ENCODE data around the gene MEF2B. TPM values are rescaled to one million over a fixed set of nuclear protein-coding genes. Genes with fewer than 3 reads are reported as not detected.
"Not testable (repeated sequence)": the region's sequence is repeated elsewhere in the genome, so short reads cannot be mapped to it uniquely, and the experiment has no call there.

Gene MEF2B
- total RNA-seq, 3 donors from 2014 or later, result 1.5 to 3.0 (median 2.5) TPM

DNA sequence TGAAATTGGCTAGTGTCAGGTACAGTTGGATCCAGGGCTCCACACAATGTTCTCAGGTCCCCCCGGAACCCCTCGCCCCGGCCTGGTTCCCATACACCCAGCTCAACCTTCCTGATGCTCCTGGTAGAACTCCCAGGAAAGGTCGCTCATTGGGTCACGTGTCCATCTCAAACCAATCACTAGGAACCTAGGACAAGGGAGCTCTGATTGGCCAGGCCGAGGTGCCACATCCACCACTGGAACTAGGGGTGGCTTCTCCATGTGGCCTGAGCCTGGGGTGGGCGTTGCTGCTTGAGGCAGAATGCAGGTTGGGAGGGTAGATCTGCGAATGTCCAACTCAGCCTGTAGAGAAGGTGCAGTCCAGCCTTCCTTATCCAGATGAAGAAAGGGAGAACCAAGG, 6.9 kb upstream of the MEF2B start:
- TF ChIP-seq, protein P1, sequence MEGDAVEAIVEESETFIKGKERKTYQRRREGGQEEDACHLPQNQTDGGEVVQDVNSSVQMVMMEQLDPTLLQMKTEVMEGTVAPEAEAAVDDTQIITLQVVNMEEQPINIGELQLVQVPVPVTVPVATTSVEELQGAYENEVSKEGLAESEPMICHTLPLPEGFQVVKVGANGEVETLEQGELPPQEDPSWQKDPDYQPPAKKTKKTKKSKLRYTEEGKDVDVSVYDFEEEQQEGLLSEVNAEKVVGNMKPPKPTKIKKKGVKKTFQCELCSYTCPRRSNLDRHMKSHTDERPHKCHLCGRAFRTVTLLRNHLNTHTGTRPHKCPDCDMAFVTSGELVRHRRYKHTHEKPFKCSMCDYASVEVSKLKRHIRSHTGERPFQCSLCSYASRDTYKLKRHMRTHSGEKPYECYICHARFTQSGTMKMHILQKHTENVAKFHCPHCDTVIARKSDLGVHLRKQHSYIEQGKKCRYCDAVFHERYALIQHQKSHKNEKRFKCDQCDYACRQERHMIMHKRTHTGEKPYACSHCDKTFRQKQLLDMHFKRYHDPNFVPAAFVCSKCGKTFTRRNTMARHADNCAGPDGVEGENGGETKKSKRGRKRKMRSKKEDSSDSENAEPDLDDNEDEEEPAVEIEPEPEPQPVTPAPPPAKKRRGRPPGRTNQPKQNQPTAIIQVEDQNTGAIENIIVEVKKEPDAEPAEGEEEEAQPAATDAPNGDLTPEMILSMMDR (IDR thresholded peaks at IDR 0.05), result no peak
- no peak for ATAC-seq
- intact Hi-C loops (cut with DNase I, micrococcal nuclease), result no loop called here

DNA sequence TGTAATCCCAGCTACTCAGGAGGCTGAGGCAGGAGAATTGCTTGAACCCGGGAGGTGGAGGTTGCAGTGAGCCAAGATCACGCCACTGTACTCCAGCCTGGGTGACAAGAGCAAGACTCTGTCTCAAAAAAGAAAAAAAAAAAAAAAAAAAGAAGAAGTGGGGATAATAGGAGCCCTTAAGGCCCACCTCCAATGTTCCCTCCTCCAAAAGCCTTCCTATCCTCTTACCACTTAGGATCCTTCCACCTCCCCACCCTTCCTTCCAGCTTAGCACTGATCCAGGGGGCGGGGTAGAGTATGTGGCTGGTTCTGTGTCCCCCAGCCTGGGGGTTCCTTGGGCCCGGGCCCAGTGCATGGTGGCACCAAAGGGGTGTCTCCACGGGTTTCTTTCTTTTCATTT, 3.2 kb upstream of the MEF2B start:
- H3K4me3 ChIP-seq; H3K9me3 ChIP-seq; intact Hi-C loops (cut with DNase I, micrococcal nuclease); ATAC-seq; DNase-seq; H3K4me1 ChIP-seq (ENCODE audit: low read depth); H3K36me3 ChIP-seq (ENCODE audit: low read depth): not testable (repeated sequence)

More for the DNA sequence above, 6.9 kb upstream of the MEF2B start:
- Histone ChIP-seq H3K4me1 (ENCODE audit: low read depth) (no peaks in the 10 kb centered on the region), H3K9me3 (no peaks in the 10 kb centered on the region), H3K36me3 (ENCODE audit: low read depth) (no peaks in the 10 kb centered on the region), H3K4me3 (no peak overlapping the region)
- DNase-seq, result no peak

DNA sequence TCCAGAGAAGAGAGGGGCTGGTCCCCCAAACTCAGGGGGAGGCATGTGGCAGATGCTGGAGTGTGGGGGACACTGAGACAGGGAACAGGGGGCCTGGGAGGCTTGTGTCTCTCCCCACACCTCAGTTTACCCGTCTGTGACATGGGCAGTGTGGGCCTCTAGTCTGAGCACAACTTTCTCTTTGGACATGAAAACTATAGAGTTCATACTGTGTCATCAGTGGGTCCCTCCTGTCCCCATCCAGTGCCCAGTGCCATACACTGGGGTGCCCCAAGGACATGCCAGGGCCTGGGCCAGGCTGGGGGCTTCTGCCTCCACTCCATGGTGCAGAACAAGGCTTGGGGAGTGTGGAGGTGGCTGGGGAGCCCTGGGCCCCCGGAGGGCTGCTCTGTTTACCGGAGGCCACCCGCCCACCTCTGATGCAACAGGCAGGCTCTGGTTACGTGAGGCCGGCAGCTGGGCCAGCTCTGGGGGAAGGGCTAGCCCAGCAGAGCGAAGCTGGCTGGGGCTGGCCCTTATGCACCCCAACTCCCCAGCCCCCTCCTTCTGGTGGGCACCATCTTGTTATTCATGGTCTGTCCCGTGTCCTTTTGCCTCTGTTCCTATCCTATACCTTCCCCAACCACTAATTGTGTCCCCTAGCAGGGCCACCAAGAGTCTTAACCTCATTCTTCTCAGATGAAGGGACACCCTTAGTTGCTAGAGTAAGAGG, 1.9 kb upstream of the MEF2B start:
- ATAC-seq, result no peak
- intact Hi-C loops (cut with DNase I, micrococcal nuclease), result no loop called here

DNA sequence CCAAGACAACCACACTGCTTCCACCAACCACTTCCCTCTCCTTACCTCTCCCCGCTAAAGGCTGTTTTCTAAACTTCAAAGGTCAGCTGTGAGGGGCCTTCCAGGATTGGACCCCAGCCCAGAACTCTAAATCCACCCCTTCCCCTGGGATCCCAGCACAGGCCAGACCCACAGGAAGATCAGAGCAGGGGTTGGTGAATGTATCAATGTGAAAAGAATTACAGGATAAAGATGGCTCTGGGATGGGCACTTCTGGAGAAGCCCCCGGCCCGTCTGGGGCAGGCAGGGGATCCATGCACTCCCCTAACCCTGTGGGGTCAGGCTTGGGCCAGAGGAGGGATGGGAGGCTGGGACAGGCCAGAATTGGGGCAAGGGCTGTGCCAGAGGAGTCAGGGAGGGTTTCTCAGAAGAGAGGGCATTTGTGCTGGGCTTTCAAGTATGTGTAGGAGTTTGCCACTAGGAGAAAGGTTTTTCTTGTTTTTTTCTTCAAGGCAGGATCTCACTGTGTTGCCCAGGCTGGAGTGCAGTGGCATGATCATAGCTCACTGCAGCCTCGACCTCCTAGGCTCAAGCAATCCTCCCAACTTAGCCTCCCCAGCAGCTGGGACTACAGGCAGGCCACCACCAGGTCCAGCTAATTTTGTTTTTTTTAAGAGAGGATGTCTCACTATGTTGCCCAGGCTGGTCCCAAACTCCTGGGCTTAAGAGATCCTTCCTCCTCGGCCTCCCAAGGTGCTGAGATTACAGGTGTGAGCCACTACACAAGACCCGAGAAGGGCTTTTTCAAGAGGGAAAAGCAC, 1.0 kb upstream of the MEF2B start:
- no peaks in the 10 kb centered on the region for H3K9me3 ChIP-seq
- H3K36me3 ChIP-seq (ENCODE audit: low read depth), result no peaks in the 10 kb centered on the region
- DNase-seq (no peak), ATAC-seq (no peak)
- H3K4me1 ChIP-seq (ENCODE audit: low read depth), result peaks cover 6% of the 10 kb centered on the region
- TF ChIP-seq, protein P1 (IDR thresholded peaks at IDR 0.05), result no peak
- H3K4me3 ChIP-seq, result no peak overlapping the region
- intact Hi-C loops (cut with DNase I, micrococcal nuclease), result no loop called here

More for the DNA sequence above, 1.9 kb upstream of the MEF2B start:
- no peak for DNase-seq
- no peaks in the 10 kb centered on the region for H3K36me3 ChIP-seq (ENCODE audit: low read depth)
- peaks cover 6% of the 10 kb centered on the region for H3K4me1 ChIP-seq (ENCODE audit: low read depth)
- no peaks in the 10 kb centered on the region for H3K9me3 ChIP-seq
- H3K4me3 ChIP-seq, result no peak overlapping the region
- TF ChIP-seq, protein P1 (IDR thresholded peaks at IDR 0.05), result no peak

DNA sequence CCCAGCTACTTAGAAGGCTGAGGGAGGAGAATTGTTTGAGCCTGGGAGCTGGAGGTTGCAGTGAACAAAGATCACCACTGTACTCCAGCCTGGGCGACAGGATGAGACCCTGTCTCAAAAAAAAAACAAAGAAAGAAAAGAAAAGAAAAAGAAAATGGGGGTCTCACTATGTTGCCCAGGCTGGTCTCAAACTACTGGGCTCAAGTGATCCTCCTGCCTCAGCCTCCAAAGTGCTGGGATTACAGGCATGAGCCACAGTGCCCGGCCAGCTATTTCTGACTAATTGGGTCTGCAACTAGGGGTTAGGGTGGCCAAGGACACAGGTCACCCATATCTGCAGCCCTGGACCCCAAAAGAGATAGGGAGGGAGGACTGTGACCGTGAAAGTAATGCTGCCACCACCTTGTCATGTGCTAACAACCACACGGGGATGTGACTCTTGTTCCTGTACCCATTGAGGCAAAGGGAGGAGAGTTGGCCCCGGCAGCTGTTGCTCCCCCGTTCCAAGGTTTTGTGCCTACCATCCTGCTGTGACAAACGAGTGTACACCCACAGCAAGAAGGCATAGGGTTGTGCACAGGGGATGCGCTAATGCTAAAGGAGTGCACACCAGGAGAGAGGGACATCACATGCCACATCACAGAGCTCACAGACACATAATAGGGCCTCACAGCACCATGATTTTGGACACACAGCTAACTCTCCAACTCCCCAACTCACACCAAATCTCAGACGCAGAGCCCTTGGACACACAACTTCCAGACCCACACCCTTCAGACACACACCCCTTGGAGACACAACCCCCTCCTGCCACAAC, 619 bp downstream of the MEF2B start:
- H3K9me3 ChIP-seq, result no peaks in the 10 kb centered on the region
- intact Hi-C loops (cut with DNase I, micrococcal nuclease), result no loop called here
- ATAC-seq (no peak), DNase-seq (no peak)
- H3K36me3 ChIP-seq (ENCODE audit: low read depth), result no peaks in the 10 kb centered on the region
- TF ChIP-seq, protein P1 (IDR thresholded peaks at IDR 0.05), result no peak
- H3K4me1 ChIP-seq (ENCODE audit: low read depth), result peaks cover 6% of the 10 kb centered on the region
- H3K4me3 ChIP-seq, result no peak overlapping the region

Measured in mucosa of descending colon (tissue), 3 donors.